Neural cell (in vitro differentiated cells): ENCODE results near the gene AZIN2. TPM values are rescaled to one million over a fixed set of nuclear protein-coding genes. Genes with fewer than 3 reads are reported as not detected.

Source experiments
- H2AFZ ChIP-seq: fragments of 200-600, 300-800 bp; sonication (generic), shearing (Covaris generic); 2 replicates; pipeline ENCODE4 v1.6.0; 2014; ENCODE audit warnings: low read depth, mild to moderate bottlenecking, antibody characterized with exemption, low read length, moderate library complexity
- H3F3A ChIP-seq: fragments of 200-600 bp; shearing (Covaris generic); 2 replicates; pipeline ENCODE4 v1.6.1; 2016; ENCODE audit warnings: mild to moderate bottlenecking, moderate library complexity, mixed read lengths, antibody characterized with exemption, low read length; ENCODE audit not compliant: insufficient read depth, poor library complexity, severe bottlenecking
- H3K27ac ChIP-seq: fragments of 200-600, 300-800 bp; sonication (generic), shearing (Covaris generic); 2 replicates; pipeline ENCODE4 v1.5.1; 2014; ENCODE audit warnings: mild to moderate bottlenecking, low read length, moderate library complexity
- H3K27me3 ChIP-seq: fragments of 300-800, 200-600 bp; sonication (generic), shearing (Covaris generic); 2 replicates; pipeline ENCODE4 v1.6.0; 2014; ENCODE audit warnings: mild to moderate bottlenecking, low read depth, low read length, moderate library complexity; ENCODE audit not compliant: insufficient read depth
- H3K36me3 ChIP-seq: fragments of 300-800, 200-600 bp; sonication (generic), shearing (Covaris generic); 2 replicates; pipeline ENCODE4 v1.5.1; 2014; ENCODE audit warnings: mild to moderate bottlenecking, antibody characterized with exemption, low read length, moderate library complexity; ENCODE audit not compliant: insufficient read depth
- H3K4me2 ChIP-seq: fragments of 300-800, 200-600 bp; sonication (generic), shearing (Covaris generic); 2 replicates; pipeline ENCODE4 v1.6.0; 2014; ENCODE audit warnings: mild to moderate bottlenecking, low read length
- H3K4me3 ChIP-seq: fragments of 300-800, 200-600 bp; sonication (generic), shearing (Covaris generic); 2 replicates; pipeline ENCODE4 v1.5.1; 2014; ENCODE audit warnings: mild to moderate bottlenecking, low read length, moderate library complexity
- H3K79me2 ChIP-seq: fragments of 200-600 bp; shearing (Covaris generic); replicated peaks from 2 replicates; pipeline ENCODE4 v1.6.0; 2014; ENCODE audit warnings: mild to moderate bottlenecking, low read length, moderate library complexity; ENCODE audit not compliant: insufficient read depth
- H3K9ac ChIP-seq: fragments of 300-800, 200-600 bp; sonication (generic), shearing (Covaris generic); 2 replicates; pipeline ENCODE4 v1.6.1; 2016; ENCODE audit warnings: mild to moderate bottlenecking, low read length, mixed read lengths
- H3K9me2 ChIP-seq: fragments of 200-600 bp; shearing (Covaris generic); 2 replicates; pipeline ENCODE4 v1.6.1; 2016; ENCODE audit warnings: mild to moderate bottlenecking, low read length, mixed read lengths; ENCODE audit not compliant: insufficient read depth
- H3K9me3 ChIP-seq: fragments of 200-600, 300-800 bp; sonication (generic), shearing (Covaris generic); 2 replicates; pipeline ENCODE4 v1.6.1; 2016; ENCODE audit warnings: mild to moderate bottlenecking, mixed run types, low read length, moderate library complexity, mixed read lengths
- H4K20me1 ChIP-seq: fragments of 200-600 bp; shearing (Covaris generic); 2 replicates; pipeline ENCODE4 v1.6.1; 2016; ENCODE audit warnings: mild to moderate bottlenecking, mixed run types; ENCODE audit not compliant: insufficient read depth
- CTCF ChIP-seq: fragments of 450-650 bp; IDR thresholded peaks from 2 replicates; pipeline ENCODE4 v1.5.1; 2014; ENCODE audit warnings: antibody characterized with exemption, mild to moderate bottlenecking, moderate library complexity; ENCODE audit not compliant: poor library complexity, severe bottlenecking
- EP300 ChIP-seq: fragments of 450-650 bp; conservative IDR thresholded peaks from 2 replicates; pipeline ENCODE4 v1.6.1; 2014; ENCODE audit warnings: antibody characterized with exemption, mild to moderate bottlenecking, moderate library complexity; ENCODE audit not compliant: poor library complexity, severe bottlenecking
- EZH2 ChIP-seq: fragments of 200-600, 300-800 bp; shearing (Covaris generic), sonication (generic); IDR thresholded peaks from 2 replicates; pipeline ENCODE4 v1.6.1; 2014; ENCODE audit warnings: antibody characterized with exemption, low read length, borderline replicate concordance, mild to moderate bottlenecking; ENCODE audit not compliant: insufficient read depth, poor library complexity, severe bottlenecking
- MXI1 ChIP-seq: fragments of 450-650 bp; conservative IDR thresholded peaks from 2 replicates; pipeline ENCODE4 v1.6.1; 2014; ENCODE audit warnings: antibody characterized with exemption, mild to moderate bottlenecking; ENCODE audit not compliant: poor library complexity, severe bottlenecking
- POLR2AphosphoS5 ChIP-seq: IDR thresholded peaks from 2 replicates; pipeline ENCODE4 v1.6.1; 2012
- RAD21 ChIP-seq: fragments of 450-650 bp; conservative IDR thresholded peaks from 2 replicates; pipeline ENCODE4 v1.6.1; 2014; ENCODE audit warnings: antibody characterized with exemption, mild to moderate bottlenecking, moderate library complexity
- SMC3 ChIP-seq: fragments of 450-650 bp; conservative IDR thresholded peaks from 2 replicates; pipeline ENCODE4 v1.6.1; 2014; ENCODE audit warnings: antibody characterized with exemption, mild to moderate bottlenecking, moderate library complexity; ENCODE audit not compliant: poor library complexity
- TAF1 ChIP-seq: IDR thresholded peaks from 2 replicates; pipeline ENCODE4 v1.6.1; 2012; ENCODE audit warnings: low read depth
- polyA plus RNA-seq: library from polyadenylated mRNA; depleted of rRNA; stranded (reverse); fragments of >200 nt; gene quantifications from 2 replicates; pipeline ENCODE4 v1.2.3, GENCODE V29; 2014
- TF ChIP-seq, protein P1 (sequence below): IDR thresholded peaks from 2 replicates; pipeline ENCODE4 v1.6.1; 2012; ENCODE audit warnings: borderline replicate concordance

The AZIN2 gene
- polyA plus RNA-seq, 1 donor from 2014 or later = 22.7 TPM

- TF ChIP-seq RAD21 (no peak), EP300 (no peak), CTCF (no peak), EZH2 (no peak)
- TF ChIP-seq, protein P1, sequence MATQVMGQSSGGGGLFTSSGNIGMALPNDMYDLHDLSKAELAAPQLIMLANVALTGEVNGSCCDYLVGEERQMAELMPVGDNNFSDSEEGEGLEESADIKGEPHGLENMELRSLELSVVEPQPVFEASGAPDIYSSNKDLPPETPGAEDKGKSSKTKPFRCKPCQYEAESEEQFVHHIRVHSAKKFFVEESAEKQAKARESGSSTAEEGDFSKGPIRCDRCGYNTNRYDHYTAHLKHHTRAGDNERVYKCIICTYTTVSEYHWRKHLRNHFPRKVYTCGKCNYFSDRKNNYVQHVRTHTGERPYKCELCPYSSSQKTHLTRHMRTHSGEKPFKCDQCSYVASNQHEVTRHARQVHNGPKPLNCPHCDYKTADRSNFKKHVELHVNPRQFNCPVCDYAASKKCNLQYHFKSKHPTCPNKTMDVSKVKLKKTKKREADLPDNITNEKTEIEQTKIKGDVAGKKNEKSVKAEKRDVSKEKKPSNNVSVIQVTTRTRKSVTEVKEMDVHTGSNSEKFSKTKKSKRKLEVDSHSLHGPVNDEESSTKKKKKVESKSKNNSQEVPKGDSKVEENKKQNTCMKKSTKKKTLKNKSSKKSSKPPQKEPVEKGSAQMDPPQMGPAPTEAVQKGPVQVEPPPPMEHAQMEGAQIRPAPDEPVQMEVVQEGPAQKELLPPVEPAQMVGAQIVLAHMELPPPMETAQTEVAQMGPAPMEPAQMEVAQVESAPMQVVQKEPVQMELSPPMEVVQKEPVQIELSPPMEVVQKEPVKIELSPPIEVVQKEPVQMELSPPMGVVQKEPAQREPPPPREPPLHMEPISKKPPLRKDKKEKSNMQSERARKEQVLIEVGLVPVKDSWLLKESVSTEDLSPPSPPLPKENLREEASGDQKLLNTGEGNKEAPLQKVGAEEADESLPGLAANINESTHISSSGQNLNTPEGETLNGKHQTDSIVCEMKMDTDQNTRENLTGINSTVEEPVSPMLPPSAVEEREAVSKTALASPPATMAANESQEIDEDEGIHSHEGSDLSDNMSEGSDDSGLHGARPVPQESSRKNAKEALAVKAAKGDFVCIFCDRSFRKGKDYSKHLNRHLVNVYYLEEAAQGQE = no peak
Observed at GRCh38 chr1:33041026-33041425, 39.9 kb upstream of the AZIN2 start.

GRCh38 chr1:33042831-33043230 lies 38.1 kb upstream of the AZIN2 start:
- no peak overlapping the region for H3K9ac ChIP-seq
- no peak overlapping the region for H3K4me3 ChIP-seq
- no peaks in the 10 kb centered on the region for H3K9me2 ChIP-seq
- H3K9me3 ChIP-seq = no peaks in the 10 kb centered on the region
- no peaks in the 10 kb centered on the region for H3F3A ChIP-seq
- H2AFZ ChIP-seq = no peak overlapping the region
- H3K27me3 ChIP-seq = no peaks in the 10 kb centered on the region
- no peaks in the 10 kb centered on the region for H3K36me3 ChIP-seq
- no peak overlapping the region for H3K4me2 ChIP-seq
- no peaks in the 10 kb centered on the region for H3K79me2 ChIP-seq
- H3K27ac ChIP-seq = no peak overlapping the region
- TF ChIP-seq CTCF (no peak), RAD21 (no peak), TAF1 (no peak), EZH2 (no peak), POLR2AphosphoS5 (no peak), MXI1 (no peak), SMC3 (no peak), EP300 (no peak)
- TF ChIP-seq, protein P1 = no peak
- H4K20me1 ChIP-seq = no peaks in the 10 kb centered on the region

More at GRCh38 chr1:33041026-33041425, 39.9 kb upstream of the AZIN2 start:
- Histone ChIP-seq H3F3A (no peaks in the 10 kb centered on the region), H3K27ac (no peak overlapping the region), H2AFZ (no peak overlapping the region), H3K9ac (no peak overlapping the region), H4K20me1 (no peaks in the 10 kb centered on the region), H3K9me3 (no peaks in the 10 kb centered on the region), H3K79me2 (peaks cover 4% of the 10 kb centered on the region), H3K9me2 (no peaks in the 10 kb centered on the region), H3K4me3 (no peak overlapping the region), H3K4me2 (no peak overlapping the region), H3K27me3 (no peaks in the 10 kb centered on the region), H3K36me3 (no peaks in the 10 kb centered on the region)
